OCI-M1 (cell line): ENCODE results near the gene UCMA.

ENCODE experiments used
- DNase-seq: peaks from one replicate; lab custom pipeline; 2025; lab: John Stamatoyannopoulos, UW

The UCMA gene

GRCh38 chr10:13187135-13187534 lies 47.0 kb downstream of the UCMA start:
- no peak for DNase-seq

DNA sequence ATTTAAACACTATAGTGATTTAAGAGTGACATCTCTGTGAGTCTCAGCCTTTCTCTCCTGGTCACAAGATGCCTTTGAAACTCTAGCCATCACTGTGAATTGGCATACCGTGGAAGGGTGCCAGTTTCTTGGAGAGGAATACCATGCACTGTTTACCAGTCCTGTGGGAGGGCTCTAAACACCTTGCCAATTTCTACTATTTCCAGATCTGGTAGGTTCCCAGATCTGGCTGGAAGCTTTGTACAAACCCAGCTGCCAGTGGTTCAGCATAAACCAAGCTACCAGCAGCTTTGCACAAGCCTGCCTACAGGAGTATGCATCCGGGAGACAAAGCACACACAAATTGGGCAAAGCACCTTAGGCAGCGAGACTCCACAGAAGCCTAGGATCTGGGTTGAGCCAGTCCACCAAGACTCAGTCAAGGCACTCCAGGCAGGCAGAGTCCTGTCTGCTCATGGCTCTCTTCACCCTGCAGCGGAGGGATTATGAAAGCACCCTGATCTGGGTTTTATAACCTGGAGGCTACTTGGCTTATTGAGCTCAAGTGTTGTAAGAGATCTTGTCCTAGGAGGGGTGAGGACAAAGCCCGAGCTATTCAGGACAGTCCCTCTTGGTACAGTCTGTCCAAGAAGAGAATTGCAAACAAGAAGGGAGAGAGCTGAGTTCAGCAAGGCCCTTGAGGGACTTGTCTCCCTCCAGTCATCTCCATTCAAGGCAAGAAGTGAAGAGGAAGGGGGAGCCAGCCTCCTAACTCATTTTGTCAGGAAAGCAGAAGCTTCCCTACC lies 49.3 kb downstream of the UCMA start:
- no peak for DNase-seq

DNA sequence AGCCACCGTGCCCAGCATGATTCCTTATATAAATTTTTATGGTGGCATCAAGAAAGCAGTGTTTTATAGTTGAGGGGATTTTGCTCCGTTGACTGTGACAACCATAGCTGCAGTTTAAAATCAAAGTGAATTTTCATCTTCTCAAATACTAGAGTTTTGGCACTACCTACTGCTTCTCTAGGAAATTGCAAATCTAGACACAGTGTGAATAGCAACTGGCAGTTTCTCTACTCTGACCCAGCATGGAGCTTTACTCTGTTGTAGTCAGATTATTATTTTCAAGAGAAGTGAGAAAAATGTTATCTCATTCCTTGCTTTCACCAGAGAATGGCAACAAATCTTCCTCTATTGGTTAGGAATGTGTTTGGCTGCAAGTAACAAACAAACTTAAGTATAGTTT lies 49.9 kb downstream of the UCMA start:
- DNase-seq = no peak

DNA sequence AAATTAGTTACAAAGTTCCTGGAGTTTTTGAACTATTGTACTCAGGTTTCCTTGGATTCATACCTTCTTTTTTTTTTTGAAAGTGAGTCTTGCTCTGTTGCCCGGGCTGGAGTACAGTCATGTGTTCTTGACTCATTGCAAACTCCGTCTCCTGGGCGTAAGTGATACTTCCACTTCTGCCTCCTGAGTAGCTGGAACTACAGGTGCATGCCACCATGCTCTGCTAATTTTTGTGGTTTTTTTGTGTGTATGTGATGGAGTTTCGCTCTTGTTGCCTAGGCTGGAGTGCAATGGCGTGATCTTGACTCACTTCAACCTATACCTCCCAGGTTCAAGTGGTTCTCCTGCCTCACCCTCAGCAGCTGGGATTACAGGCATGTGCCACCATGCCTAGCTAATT lies 50.5 kb downstream of the UCMA start:
- DNase-seq = no peak

GRCh38 chr10:13182424-13182823 lies 51.8 kb downstream of the UCMA start:
- no peak for DNase-seq

- DNase-seq = no peak
These were observed 53.4 kb downstream of the UCMA start for GRCh38 chr10:13180788-13181187.

DNA sequence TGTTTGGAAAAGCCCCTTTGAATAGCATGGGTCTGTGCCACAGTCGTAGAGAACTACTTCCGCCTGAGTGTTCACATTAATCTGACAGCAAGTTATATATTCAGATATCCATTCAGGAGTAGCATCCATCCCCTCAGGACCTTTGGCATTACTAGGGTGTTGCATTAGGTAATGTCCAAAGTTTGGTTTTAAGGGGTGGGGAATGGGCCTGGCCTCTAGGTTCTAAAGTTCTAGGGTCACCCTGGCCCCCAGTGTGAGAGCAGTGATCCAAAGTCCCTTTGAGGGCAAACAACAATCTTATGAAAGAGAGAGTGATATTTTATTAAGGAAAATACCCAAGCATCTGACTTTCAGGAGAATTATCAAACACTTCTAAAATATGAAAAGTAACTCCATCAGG lies 60.6 kb downstream of the UCMA start:
- no peak for DNase-seq
